GM19397 (cell line): ENCODE data around the gene KCNV2.
"Not testable (repeated sequence)": the region's sequence is repeated elsewhere in the genome, so short reads cannot be mapped to it uniquely, and the experiment has no call there.

Experiments used
- ATAC-seq: cut with Tn5 transposase; IDR thresholded peaks from one replicate; pipeline ENCODE4 v1.9.1; 2021; ENCODE audit warnings: mild to moderate bottlenecking, moderate library complexity; ENCODE audit not compliant: unreplicated experiment

Gene KCNV2

DNA sequence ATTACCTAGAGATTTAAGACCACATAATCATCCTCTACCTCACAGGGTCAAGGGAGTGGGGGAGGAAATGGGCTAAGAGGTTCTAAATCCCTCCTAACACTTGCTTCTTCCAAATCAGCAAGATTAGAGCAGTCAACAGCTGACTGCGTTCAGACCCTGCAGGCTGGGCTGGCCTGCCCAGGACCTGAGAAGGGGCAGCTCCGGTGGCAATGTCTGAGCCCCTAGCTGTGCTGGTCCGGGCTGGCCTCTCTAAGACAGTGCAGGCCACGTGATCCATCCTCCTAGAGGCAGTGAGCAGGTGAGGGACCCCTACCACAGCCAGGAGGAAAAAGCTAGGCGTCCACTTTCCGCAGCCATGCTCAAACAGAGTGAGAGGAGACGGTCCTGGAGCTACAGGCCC is at the start of gene KCNV2:
Gene KCNV2 (plus strand): TSS at position 126 of the 400 bp plus-strand sequence. CDS start 230 bp downstream, at position 356.
- no peak for ATAC-seq

DNA sequence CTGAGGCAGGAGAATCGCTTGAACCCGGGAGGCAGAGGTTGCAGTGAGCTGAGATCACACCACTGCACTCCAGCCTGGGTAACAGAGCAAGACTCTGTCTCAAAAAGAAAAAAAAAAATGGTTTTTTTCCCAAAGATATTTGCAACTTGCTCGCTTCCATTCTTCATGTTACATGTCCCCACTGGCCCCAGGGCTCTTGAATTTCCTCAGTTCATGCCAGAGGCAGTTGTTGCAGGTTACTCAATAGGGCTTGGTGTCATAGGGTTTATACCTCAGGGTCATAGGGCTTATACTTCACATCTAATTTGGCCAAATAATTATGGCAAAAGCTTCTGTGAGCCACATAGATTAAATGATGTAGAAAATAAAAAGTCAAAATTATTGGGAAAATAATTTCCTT is 44.1 kb upstream of the KCNV2 start:
- ATAC-seq: no peak

DNA sequence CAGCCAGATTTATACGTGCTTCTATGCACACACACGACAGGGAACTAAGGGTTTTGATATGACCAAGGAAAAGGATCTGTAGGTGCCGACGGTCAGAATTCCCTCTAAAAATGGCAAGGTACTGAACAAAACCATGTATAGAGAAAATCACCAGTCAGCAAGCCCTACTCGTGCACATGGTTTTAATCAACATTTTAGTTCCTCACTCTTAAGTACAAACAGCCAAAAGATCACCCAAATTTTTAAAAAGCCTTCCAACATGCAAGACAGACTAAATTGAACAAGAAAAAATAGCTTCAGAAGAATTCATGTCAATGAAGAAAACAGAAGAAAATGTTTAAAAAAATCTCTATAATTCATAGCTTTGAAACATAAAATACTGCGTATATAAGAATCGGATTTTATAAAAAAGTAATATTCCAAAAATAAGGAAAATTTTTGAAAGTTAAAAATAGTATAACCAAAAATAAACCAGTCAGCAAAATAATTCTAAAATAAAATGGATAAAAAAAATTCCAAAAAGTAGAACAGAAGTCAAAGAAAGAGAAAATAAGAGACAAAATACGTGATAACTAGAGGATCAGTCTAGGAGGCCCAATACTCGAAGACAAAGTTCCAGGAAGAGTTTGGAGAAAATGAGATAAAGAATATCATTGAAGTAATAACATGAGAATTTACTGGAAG is 43.0 kb upstream of the KCNV2 start:
- no peak for ATAC-seq

- ATAC-seq: no peak
Measured at GRCh38 chr9:2675834-2676233, 41.5 kb upstream of the KCNV2 start.

DNA sequence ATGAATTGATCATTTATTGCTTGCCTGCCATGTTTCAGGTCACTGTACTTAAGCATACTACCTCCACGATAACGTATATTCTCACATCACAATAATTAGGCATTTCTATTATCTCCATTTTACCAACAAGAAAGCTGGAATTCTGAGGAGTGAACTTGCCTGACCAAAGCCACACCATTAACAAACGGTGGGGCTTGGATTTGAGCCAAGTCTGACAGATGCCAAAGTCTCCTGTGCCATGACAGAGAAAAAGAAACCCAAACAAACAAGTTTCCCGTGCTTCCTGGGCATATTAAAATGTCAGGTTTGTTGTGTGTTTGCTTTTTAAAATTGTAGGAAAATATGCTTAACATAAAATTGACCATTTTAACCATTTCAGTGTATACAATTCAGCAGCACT is 40.8 kb upstream of the KCNV2 start:
- ATAC-seq: no peak

DNA sequence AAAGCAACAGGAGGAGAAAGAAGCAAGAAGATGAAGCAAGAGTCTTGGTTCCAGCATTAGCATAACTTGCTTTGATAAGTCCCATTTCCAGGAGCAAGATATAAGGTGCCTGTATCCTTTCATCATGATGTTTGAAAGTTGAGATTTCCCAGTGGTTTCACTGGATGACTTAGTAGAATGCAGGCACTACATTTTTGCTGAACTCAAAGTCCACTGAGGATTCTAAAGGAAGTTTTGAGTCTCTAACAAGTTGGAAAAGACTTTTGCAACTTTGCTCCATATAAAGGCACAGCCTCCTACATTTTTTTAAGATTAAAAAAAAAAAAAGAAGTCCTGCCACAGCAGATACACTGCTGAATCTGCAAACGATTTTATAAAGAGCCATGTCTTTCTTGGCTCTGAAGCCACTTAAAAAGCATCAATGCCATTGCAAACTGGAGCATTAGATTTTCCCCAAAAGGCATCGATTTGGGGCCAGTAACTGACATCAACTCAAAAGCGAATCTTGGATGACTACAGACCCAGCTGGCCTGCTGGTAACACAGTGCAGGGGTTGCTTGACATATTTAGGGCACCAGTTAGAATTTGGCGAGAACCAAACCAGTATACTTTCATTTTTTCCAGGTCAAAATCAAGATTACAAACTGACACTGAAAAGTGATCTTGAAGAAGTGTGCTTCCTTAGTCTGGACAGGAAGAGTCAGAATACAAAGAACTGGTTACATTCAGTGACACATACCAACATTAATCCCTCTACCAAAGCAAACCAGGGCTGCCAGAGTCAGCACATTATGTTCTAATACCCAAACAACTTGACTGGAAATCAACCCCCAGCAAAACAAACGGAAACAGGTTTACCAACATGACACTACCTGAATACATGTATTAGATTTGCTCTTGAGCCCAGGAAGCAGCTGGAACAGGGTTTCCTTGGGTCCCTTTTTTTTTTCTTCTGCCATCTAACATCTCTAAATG is 39.1 kb upstream of the KCNV2 start:
- no peak for ATAC-seq

DNA sequence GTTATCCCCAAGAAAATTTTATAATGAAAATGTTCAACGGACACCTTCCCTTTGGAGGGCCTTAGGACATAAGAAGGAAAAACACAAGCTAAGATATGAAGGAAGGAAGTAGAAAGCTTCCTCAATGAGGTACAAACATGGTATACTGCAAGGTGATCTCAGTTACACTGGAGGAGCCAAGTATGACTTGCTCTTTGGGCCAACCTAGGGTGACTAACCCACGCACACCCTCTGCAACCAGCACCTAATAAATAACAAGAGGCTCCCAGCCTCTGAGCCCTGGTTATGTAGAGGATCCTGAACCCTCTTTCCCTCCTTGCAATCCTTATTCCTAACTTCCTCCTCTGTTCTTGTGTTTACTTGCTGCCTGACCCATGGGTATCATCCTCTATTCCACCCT is 38.3 kb upstream of the KCNV2 start:
- ATAC-seq: no peak

GRCh38 chr9:2681981-2682380 is 35.3 kb upstream of the KCNV2 start:
- ATAC-seq: no peak

DNA sequence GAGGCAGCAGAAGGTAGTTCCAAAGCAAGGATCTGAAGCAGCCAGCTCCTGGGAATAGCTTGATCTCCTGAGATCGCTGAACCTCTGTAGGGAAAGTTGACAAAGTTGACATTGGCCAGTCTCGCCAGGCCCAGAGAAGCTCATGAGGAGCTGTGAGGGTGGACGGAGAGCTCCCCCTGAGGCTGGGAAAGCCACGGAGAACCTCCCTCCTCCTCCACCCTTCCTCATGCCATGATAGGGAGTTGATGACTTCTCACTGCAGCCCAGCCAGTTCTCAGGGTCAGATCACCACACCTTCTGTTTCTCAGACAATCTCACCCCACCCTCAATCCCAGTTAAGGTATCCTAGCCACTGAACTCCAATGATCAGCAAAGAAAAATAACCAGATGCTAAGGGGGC is 30.4 kb upstream of the KCNV2 start:
- no peak for ATAC-seq

DNA sequence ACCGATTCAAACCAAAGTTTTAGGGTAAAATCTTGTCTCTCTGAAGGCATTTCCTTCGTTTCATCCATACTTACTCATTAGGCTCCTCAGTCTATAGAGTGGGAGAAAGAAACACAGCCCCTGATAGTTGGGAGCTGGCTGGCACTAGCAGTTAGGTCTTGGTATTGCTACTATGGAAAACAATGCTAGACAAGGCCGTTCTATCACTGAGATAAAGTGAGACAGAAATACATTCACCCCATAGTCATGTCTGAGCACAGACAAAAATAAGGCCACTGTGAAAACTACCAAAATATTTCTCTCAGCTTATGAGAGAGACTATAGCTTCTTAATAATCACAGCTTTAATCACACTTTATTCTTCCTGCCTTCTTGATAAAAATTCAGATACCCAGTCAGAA is 28.7 kb upstream of the KCNV2 start:
- no peak for ATAC-seq

DNA sequence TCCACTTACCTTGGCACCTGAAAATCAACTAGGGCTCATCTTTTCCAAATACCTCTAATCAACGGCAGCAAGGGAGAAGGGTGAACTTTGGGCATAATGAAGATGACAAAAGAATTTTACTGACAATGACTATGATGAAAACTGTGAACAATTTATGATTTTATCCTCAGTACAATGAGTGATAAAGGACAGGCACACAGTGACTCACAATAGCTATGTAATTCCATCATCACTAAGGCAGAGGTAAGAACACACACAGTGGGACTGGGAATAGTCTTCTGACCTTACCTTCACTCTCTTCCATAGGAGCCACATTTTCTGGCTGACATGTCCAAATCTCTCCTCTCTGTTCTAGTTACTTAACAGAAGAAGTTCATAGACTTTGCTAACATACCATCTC is 26.1 kb upstream of the KCNV2 start:
- no peak for ATAC-seq

GRCh38 chr9:2691626-2692025 is 25.7 kb upstream of the KCNV2 start:
- no peak for ATAC-seq

DNA sequence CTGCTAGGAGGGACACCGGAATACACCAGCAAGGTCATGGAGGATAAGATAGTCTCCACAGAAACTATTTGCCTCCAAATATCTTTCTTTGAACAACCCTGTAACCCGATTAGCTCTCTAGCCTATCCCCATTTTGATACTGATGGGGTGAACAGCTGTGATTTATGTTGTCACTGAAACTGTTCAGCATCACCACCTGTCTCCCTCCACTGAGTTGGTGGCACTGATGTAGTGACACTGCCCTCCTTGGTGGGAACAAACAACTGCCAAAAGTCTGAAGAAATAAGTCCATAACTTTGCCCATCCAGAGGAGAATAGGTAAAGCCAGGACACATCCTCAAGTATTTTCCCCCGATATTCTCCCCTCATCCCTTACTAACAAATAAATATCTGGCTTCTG is 24.3 kb upstream of the KCNV2 start:
- ATAC-seq: no peak

DNA sequence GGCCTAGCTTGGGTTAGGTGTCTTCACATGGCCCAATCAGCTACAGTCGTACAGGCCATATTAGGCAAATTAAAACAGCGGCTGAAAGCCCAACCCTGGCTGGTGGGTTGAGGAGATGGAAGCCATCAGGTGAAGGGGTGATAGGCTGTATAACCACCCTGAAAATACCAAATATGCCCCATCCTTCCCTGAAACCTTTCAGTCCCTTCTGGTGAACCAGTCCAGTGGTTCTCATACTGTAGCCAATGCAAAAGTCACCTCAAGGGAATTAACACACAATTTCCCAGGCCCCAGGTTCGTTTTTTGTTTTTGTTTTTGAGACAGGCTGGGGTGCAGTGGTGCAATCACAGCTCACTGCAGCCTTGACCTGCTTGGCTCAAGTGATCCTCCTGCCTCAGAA is 19.8 kb upstream of the KCNV2 start:
- peak; percentile 80 for ATAC-seq

DNA sequence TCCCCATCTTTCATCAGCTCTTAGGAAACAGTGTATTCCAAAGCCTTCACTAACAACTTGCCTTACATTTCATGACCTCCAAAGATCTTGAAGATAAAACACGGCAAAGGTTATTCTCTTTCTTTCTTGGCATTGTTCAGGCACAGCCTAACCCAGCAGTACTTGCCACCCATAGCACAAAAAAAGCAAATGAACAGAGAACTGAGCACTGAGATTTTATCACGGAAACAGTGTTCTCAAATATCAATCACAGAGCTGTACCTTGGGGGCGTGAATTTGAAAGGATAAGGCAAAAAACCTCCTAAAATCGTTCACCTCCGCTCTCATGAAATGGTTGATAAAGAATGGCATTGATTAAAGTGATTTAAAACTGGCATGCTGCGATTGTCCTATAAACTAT is 16.9 kb upstream of the KCNV2 start:
- ATAC-seq: no peak

DNA sequence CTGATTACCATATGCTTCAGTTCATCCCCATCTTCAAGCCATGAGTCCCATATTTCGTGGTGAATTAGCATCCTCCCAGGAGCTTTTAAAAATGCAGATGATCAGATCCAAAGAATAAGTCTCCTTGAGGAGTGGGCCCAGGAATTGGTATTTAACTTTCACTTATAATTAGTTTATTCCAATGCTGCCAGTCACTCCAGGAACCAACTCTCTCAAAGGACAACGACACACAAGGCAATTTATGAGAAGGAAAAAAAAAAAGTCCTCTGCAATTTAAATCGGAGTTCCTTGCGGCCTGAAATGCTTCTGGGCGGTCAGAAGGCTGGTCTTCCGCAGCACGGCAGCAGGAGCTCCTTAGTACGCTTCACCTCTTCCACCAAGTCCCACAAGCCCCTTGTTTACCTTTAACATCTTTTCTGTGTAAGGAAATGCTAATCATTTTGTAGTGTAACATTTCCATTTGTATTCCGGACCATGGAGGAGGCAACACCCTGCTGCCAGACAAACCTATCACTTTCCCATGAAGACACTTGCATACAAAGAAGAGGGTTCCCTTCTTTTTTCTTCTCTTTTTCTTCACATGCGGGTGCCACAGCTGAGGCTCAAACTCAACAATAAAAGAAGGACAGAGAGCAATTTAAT is 16.3 kb upstream of the KCNV2 start:
- ATAC-seq: no peak

GRCh38 chr9:2704504-2704903 is 12.8 kb upstream of the KCNV2 start:
- ATAC-seq: no peak

- ATAC-seq: not testable (repeated sequence)
Measured at GRCh38 chr9:2707256-2707655, 10.1 kb upstream of the KCNV2 start.

DNA sequence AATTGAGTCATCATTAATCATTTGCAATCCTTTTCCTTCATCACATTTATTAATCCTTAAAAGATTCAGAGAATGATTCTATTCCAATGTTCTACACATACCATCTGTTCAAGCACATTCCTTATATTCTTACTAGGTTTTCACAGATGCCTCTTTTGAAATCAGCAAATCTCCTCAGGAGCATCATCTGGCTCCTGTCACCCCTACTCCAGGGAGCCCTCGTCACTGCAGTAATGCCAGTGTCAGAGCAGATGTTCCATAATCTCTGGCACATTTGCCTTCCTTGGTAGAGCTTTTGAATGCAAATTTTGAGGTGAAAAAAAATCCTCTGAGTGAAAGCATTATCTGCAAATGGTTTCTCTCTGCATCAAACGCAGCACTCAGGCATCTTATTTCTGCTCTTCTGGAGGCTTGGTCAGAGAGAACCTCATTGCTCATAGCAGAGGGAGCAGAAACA is 7.6 kb upstream of the KCNV2 start:
- ATAC-seq: peak; percentile 68

- ATAC-seq: no peak
Measured at GRCh38 chr9:2711716-2712115, 5.6 kb upstream of the KCNV2 start.

GRCh38 chr9:2718001-2718697 is 839 bp downstream of the KCNV2 start:
- no peak for ATAC-seq
